Measurements from ENCODE around the gene RNF214. TPM values are rescaled to one million over a fixed set of nuclear protein-coding genes. Genes with fewer than 3 reads are reported as not detected.
A peak's percentile ranks its signal among the peaks of the same experiment; 100 is the strongest.

RNF214 gene
- total RNA-seq, 2 donors from 2014 or later = 9.4 to 24.8 TPM

GRCh38 chr11:117313828-117314768 lies 81.6 kb downstream of the RNF214 start:
- TF ChIP-seq CTCF (IDR thresholded peaks at IDR 0.05) = no peak
- no peak for TF ChIP-seq POLR2A (IDR thresholded peaks at IDR 0.05)
- no peak for TF ChIP-seq POLR2AphosphoS5 (IDR thresholded peaks at IDR 0.05)
- no peaks in the 10 kb centered on the region for H3K9me3 ChIP-seq
- DNase-seq (ENCODE audit: low spot score) = no peak
- intact Hi-C loops (cut with DNase I) = no loop called here
- no peak overlapping the region for H3K4me3 ChIP-seq
- H3K36me3 ChIP-seq = no peaks in the 10 kb centered on the region
- WGBS = 60% methylated on average over 14 of the region's 14 CpGs
- no peak overlapping the region for H3K27ac ChIP-seq
- H3K4me1 ChIP-seq (replicated peaks) = peaks cover 10% of the 10 kb centered on the region
- no peaks in the 10 kb centered on the region for H3K27me3 ChIP-seq (replicated peaks; ENCODE audit: insufficient read depth)

DNA sequence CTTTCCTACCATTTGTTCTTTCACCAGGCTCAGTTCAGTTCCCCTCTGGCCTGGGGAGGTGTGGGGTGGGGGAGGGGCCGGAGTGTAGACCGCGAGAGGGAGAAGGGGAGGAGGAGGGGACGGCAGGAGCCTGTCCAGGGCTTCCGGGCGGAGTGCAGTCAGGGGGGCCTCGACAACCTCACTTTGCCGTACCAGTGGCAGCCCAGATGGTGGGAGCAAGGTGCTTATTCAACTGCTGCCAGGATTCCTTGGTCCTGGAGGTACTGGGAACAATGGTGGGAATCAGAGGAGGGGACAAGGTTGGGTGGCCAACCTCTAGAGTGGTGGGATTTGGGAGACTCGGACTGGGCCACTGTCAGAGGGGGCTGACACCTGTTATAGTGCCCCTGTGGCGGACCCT lies 82.4 kb downstream of the RNF214 start:
- no peaks in the 10 kb centered on the region for H3K9me3 ChIP-seq
- H3K27me3 ChIP-seq (replicated peaks; ENCODE audit: insufficient read depth) = no peaks in the 10 kb centered on the region
- peak overlapping the region; percentile 79 to 86 for H3K4me3 ChIP-seq
- H3K36me3 ChIP-seq = no peaks in the 10 kb centered on the region
- TF ChIP-seq POLR2AphosphoS5 (IDR thresholded peaks at IDR 0.05) = no peak
- TF ChIP-seq CTCF (IDR thresholded peaks at IDR 0.05) = no peak
- no peak for TF ChIP-seq POLR2A (IDR thresholded peaks at IDR 0.05)
- WGBS = 11% methylated on average over 10 of the region's 10 CpGs
- H3K4me1 ChIP-seq (replicated peaks) = peaks cover 10% of the 10 kb centered on the region
- DNase-seq (ENCODE audit: low spot score) = no peak
- no peak overlapping the region for H3K27ac ChIP-seq
- intact Hi-C loops (cut with DNase I) = no loop called here

DNA sequence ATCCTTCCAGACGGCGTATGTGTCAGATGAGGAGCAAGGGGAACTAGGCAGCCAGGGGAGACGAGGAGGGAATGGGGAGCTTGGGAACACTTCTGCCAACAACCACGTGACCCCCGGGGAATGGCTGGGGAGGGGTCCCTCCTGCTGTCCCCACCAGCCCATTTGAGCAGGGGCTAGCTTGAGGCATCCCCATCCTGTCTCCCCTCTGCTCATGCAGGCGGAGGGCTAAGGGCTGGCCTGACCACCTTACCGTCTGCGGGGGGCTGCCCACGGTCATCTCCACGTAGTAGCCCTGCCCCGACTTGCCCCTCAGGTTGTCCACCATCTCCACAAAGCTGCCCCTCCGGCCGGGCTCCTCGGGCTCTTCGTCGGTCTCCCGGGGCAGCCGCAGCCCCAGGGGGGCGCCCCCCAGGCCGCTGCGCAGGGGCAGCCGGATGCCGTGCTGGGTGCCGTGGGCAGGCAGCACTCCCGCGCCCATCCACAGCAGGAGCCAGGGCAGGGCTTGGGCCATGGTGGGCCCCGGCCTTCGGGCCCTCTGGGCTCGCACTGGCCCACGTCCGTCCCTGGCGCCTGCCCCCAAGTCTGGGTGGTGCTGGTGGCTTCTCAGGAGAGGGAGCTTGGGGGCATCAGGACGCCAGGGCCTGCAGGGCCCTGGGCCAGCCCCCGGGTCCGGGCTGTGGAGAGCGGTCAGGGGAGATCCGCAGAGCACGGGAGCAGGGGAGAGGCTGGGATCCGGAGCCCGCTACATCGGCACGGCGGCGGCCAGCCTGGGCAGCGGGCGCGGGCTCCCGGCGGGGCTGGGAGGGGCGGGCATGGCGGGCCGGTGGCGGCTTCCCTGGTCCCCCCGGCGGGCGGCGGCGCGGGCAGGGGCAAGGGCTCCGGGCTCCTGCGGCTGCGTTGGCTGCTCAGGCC lies 83.1 kb downstream of the RNF214 start:
- H3K4me1 ChIP-seq (replicated peaks) = peaks cover 10% of the 10 kb centered on the region
- H3K27ac ChIP-seq = peak overlapping the region; percentile 5 to 66
- no peaks in the 10 kb centered on the region for H3K27me3 ChIP-seq (replicated peaks; ENCODE audit: insufficient read depth)
- TF ChIP-seq POLR2AphosphoS5 (IDR thresholded peaks at IDR 0.05) = no peak
- no peak for TF ChIP-seq CTCF (IDR thresholded peaks at IDR 0.05)
- TF ChIP-seq POLR2A (IDR thresholded peaks at IDR 0.05) = no peak
- intact Hi-C loops (cut with DNase I) = loop anchor here (2.0 kb wide), 1 partner anchor 83 kb away; the partner anchor contains the start of genes PCSK7 and RNF214
- H3K36me3 ChIP-seq = no peaks in the 10 kb centered on the region
- no peaks in the 10 kb centered on the region for H3K9me3 ChIP-seq
- WGBS = 4% methylated on average over 28 of the region's 62 CpGs
- H3K4me3 ChIP-seq = peak overlapping the region; percentile 79 to 86
- no peak for DNase-seq (ENCODE audit: low spot score)

DNA sequence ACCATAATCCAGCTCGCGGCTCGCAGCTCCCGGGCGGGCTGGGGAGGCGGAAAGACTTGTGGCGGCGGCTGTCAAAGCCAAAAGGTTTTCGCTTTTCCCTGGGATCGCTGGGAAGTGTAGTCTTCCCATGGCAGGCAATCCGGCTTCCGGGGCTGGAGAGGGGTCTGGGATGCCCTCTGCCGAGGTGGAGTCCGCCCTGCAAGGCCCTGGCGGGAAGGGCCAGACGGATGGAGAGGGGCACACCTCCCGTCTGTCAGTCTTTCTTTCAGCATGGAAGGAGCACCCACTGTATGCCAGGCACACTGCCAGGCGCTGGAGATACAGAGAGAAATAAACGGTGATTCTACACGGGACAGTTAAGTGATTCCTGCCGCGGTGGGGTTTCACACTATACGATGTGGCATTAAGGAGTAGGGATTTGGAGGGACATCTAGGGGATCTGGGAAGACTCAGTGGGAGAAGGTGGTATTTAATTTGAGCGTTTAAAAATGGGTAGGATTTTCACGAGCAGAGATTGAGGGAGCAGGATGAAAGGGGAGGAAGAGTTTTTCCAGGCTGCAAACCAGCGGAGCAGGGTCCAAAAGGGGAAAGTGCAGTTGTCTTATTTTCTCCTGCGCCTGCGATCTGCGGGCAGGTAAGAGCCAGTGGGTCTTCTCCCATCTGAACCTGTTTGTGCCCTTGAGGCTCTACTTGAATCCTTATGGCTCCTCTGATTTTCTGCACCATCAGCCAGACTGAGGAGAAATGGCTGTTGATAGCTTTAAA lies 83.9 kb downstream of the RNF214 start, which contains the start of gene BACE1:
Gene BACE1, minus strand, starts transcription at position 60 of the 765 bp plus-strand sequence. CDS start 461 bp downstream, outside the sequence.
- Histone ChIP-seq H3K27ac (peak within 1 kb of the TSS; percentile 5 to 66), H3K36me3 (no peaks in the 10 kb centered on the region), H3K4me1 (replicated peaks) (peaks cover 10% of the 10 kb centered on the region), H3K27me3 (replicated peaks; ENCODE audit: insufficient read depth) (no peaks in the 10 kb centered on the region), H3K9me3 (no peaks in the 10 kb centered on the region), H3K4me3 (peak within 1 kb of the TSS; percentile 79 to 86)
- DNase-seq (ENCODE audit: low spot score) = peak; percentile 71
- intact Hi-C loops (cut with DNase I) = loop anchor here (2.0 kb wide), 1 partner anchor 84 kb away; the partner anchor contains the start of genes PCSK7 and RNF214
- TF ChIP-seq POLR2AphosphoS5 (IDR thresholded peaks at IDR 0.05) (peak; percentile 81), POLR2A (IDR thresholded peaks at IDR 0.05) (no peak), CTCF (IDR thresholded peaks at IDR 0.05) (peak in 2 of 4 experiments; percentile 25 to 36)
- 6% methylated on average over 24 of the region's 29 CpGs for WGBS

Measured in prostate gland (tissue), 2 donors.